ENCODE results near the gene SPTLC3. TPM values are rescaled to one million over a fixed set of nuclear protein-coding genes. Genes with fewer than 3 reads are reported as not detected.

Gene SPTLC3
- total and polyA plus RNA-seq, 9 donors = 1.4 to 6.2 (median 3.1) TPM

DNA sequence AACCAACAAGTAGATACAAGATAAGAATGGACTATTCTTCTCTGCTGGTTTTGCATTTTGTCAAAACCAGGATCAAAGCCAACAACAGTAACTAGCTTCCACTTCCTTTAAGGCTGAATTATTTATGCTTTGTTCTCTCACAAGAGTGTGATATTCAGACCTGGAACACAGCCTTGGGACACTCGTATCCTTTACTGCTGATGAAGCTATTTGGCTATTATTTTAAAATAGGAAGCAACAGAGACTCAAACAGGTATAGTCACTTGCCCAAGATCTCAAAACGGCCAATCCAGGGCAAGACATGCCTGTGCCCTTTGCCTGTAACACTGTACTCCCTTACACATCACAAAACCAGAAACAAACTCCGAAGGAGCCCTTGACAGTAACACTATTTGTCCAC is 19.9 kb downstream of the SPTLC3 start:
- no CpG with 5 or more reads among the region's 3 CpGs for WGBS (ENCODE audit: insufficient coverage)
- no peaks in the 10 kb centered on the region for H3K4me1 ChIP-seq (ENCODE audit: control insufficient read depth, insufficient read depth, low read length)
- no peak overlapping the region for H3K27ac ChIP-seq (ENCODE audit: low read length)
- no peak overlapping the region for H3K4me3 ChIP-seq (ENCODE audit: low read length)
- no peaks in the 10 kb centered on the region for H3K9me3 ChIP-seq (replicated peaks; ENCODE audit: control insufficient read depth, low read depth, low read length)
- no peaks in the 10 kb centered on the region for H3K36me3 ChIP-seq (ENCODE audit: control insufficient read depth, insufficient read depth, low read length)
- no peak for DNase-seq
- no peaks in the 10 kb centered on the region for H3K27me3 ChIP-seq (ENCODE audit: control insufficient read depth, insufficient read depth, low read length)

DNA sequence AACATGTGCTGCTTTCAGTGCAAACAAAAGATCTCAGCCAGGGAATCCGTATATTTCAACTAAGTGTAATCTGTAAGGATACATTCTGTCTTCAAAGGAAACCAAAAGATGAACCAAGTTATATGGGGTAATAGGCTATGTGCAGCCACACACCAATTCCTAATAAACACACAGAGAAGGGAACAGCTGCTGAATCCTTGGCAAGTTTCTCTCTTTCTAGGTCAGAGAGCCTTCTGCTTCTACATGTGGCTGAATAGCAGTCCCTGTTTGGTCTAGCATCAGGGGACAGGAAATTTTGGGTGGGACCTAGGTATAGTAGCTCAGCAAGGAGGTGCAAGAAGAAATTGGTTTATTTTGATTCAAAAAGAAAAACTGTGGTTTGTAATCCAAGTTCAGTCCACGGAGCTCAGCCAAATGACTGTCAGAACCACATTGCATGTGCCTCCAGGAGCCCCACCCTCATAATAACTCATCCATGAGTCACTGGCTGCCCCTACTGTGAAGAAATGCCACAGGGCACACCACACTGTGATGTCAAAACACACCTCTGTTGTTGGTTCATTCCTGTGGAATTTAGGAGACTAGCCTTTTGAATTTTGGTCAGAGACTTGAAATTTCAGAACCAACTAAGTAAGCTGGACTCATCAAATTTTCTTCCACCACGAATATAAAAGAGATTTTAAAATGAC is 21.1 kb downstream of the SPTLC3 start:
- no peaks in the 10 kb centered on the region for H3K27me3 ChIP-seq (ENCODE audit: control insufficient read depth, insufficient read depth, low read length)
- H3K9me3 ChIP-seq (replicated peaks; ENCODE audit: control insufficient read depth, low read depth, low read length) = no peaks in the 10 kb centered on the region
- no CpG with 5 or more reads among the region's 3 CpGs for WGBS (ENCODE audit: insufficient coverage)
- H3K36me3 ChIP-seq (ENCODE audit: control insufficient read depth, insufficient read depth, low read length) = no peaks in the 10 kb centered on the region
- no peak overlapping the region for H3K27ac ChIP-seq (ENCODE audit: low read length)
- H3K4me3 ChIP-seq (ENCODE audit: low read length) = no peak overlapping the region
- DNase-seq = peak; percentile 27
- H3K4me1 ChIP-seq (ENCODE audit: control insufficient read depth, insufficient read depth, low read length) = no peaks in the 10 kb centered on the region

DNA sequence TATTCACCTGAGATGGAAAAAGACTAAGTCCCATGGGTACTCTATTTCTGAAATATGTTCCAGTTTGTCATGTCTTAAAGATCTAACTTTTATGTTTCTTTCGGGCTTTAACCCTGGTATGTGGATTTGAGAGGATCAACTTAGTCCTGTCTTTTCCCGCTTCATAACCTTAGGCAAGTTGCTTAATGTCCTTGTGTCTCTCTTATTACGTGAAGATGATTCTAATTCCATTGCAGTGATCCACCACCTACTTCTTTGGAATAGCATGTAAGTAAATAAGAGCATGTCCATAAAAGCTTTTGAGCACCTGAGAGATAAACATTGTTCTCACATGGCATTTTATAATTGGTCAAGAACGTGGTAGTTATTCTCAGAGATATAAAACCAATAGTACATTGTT is 23.0 kb downstream of the SPTLC3 start:
- no peak overlapping the region for H3K27ac ChIP-seq (ENCODE audit: low read length)
- no peak for DNase-seq
- WGBS (ENCODE audit: insufficient coverage) = no CpG with 5 or more reads among the region's 4 CpGs

DNA sequence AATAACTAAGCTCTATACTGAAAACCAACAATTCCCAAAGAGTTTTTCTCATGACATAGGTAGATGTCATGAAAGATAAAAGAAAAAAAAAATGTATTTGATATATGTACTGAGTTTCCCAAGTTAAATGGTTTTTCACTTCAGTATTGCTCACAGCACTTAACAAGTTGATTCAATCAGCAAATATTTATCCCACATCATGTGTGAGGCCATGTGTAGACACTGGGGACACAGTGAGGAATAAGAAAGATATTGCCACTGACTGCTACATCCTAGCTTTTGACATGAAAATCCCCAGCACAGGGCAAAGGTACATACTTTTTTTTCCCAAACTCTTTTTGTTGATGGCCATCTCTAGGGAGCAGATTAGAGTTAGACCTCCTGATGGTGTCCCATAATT is 25.3 kb downstream of the SPTLC3 start:
- no peaks in the 10 kb centered on the region for H3K36me3 ChIP-seq (ENCODE audit: control insufficient read depth, insufficient read depth, low read length)
- no peak overlapping the region for H3K4me3 ChIP-seq (ENCODE audit: low read length)
- no peaks in the 10 kb centered on the region for H3K9me3 ChIP-seq (replicated peaks; ENCODE audit: control insufficient read depth, low read depth, low read length)
- no peaks in the 10 kb centered on the region for H3K4me1 ChIP-seq (ENCODE audit: control insufficient read depth, insufficient read depth, low read length)
- no peak for DNase-seq
- H3K27me3 ChIP-seq (ENCODE audit: control insufficient read depth, insufficient read depth, low read length) = no peaks in the 10 kb centered on the region
- H3K27ac ChIP-seq (ENCODE audit: low read length) = no peak overlapping the region

More for the DNA sequence above, 23.0 kb downstream of the SPTLC3 start:
- H3K9me3 ChIP-seq (replicated peaks; ENCODE audit: control insufficient read depth, low read depth, low read length) = no peaks in the 10 kb centered on the region
- no peaks in the 10 kb centered on the region for H3K27me3 ChIP-seq (ENCODE audit: control insufficient read depth, insufficient read depth, low read length)
- no peak overlapping the region for H3K4me3 ChIP-seq (ENCODE audit: low read length)
- H3K4me1 ChIP-seq (ENCODE audit: control insufficient read depth, insufficient read depth, low read length) = no peaks in the 10 kb centered on the region
- no peaks in the 10 kb centered on the region for H3K36me3 ChIP-seq (ENCODE audit: control insufficient read depth, insufficient read depth, low read length)

DNA sequence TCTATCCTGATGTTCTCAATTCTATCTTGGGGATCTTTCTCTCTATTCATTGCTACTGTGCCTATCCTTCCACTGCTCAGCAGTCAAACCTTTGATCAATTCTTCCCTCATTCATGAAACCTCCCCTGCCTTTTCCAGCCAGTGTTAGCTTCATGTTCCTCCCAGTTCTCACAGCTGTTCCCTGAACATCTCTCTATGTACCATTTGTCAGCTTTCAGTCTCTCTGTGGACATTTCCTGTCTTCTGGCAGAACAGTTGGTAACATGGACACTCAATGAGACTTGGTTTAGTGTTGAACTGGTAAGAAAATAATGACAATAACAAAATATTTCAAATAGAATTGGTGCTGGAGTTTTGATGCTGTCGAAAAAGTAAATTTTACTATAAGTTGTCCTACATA is 26.2 kb downstream of the SPTLC3 start:
- H3K27me3 ChIP-seq (ENCODE audit: control insufficient read depth, insufficient read depth, low read length) = no peaks in the 10 kb centered on the region
- H3K36me3 ChIP-seq (ENCODE audit: control insufficient read depth, insufficient read depth, low read length) = no peaks in the 10 kb centered on the region
- no peaks in the 10 kb centered on the region for H3K4me1 ChIP-seq (ENCODE audit: control insufficient read depth, insufficient read depth, low read length)
- no peak overlapping the region for H3K27ac ChIP-seq (ENCODE audit: low read length)
- WGBS (ENCODE audit: insufficient coverage) = no CpG with 5 or more reads among the region's 1 CpG
- H3K4me3 ChIP-seq (ENCODE audit: low read length) = no peak overlapping the region
- no peak for DNase-seq
- no peaks in the 10 kb centered on the region for H3K9me3 ChIP-seq (replicated peaks; ENCODE audit: control insufficient read depth, low read depth, low read length)

- no peak for DNase-seq
- H3K4me3 ChIP-seq (ENCODE audit: low read length) = no peak overlapping the region
- no peak overlapping the region for H3K27ac ChIP-seq (ENCODE audit: low read length)
- no peaks in the 10 kb centered on the region for H3K9me3 ChIP-seq (replicated peaks; ENCODE audit: control insufficient read depth, low read depth, low read length)
- H3K4me1 ChIP-seq (ENCODE audit: control insufficient read depth, insufficient read depth, low read length) = no peaks in the 10 kb centered on the region
- no peaks in the 10 kb centered on the region for H3K36me3 ChIP-seq (ENCODE audit: control insufficient read depth, insufficient read depth, low read length)
- no peaks in the 10 kb centered on the region for H3K27me3 ChIP-seq (ENCODE audit: control insufficient read depth, insufficient read depth, low read length)
- WGBS (ENCODE audit: insufficient coverage) = no CpG with 5 or more reads among the region's 2 CpGs
Measured at GRCh38 chr20:13035399-13036152, 26.8 kb downstream of the SPTLC3 start.

DNA sequence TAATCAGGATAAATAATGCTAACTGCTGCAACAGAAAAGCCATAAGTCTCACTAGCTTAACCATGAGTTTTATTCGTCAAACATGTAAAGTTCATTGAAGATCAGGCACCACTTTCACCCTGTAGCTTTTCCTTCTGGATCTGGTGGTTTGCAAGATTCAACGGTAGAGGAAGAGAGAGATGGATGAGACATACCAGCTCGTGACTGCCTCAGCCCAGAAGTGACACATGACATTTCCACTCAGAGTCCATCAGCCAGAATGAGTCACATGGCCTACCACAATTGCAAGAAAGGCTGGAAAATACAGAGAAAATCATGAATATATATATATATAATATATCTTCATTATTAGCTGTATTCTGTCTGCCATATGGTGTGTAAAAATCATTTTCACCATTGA is 29.0 kb downstream of the SPTLC3 start:
- no peaks in the 10 kb centered on the region for H3K4me1 ChIP-seq (ENCODE audit: control insufficient read depth, insufficient read depth, low read length)
- H3K27me3 ChIP-seq (ENCODE audit: control insufficient read depth, insufficient read depth, low read length) = no peaks in the 10 kb centered on the region
- H3K9me3 ChIP-seq (replicated peaks; ENCODE audit: control insufficient read depth, low read depth, low read length) = no peaks in the 10 kb centered on the region
- no CpG with 5 or more reads among the region's 3 CpGs for WGBS (ENCODE audit: insufficient coverage)
- H3K36me3 ChIP-seq (ENCODE audit: control insufficient read depth, insufficient read depth, low read length) = no peaks in the 10 kb centered on the region
- no peak for DNase-seq
- no peak overlapping the region for H3K27ac ChIP-seq (ENCODE audit: low read length)
- H3K4me3 ChIP-seq (ENCODE audit: low read length) = no peak overlapping the region

DNA sequence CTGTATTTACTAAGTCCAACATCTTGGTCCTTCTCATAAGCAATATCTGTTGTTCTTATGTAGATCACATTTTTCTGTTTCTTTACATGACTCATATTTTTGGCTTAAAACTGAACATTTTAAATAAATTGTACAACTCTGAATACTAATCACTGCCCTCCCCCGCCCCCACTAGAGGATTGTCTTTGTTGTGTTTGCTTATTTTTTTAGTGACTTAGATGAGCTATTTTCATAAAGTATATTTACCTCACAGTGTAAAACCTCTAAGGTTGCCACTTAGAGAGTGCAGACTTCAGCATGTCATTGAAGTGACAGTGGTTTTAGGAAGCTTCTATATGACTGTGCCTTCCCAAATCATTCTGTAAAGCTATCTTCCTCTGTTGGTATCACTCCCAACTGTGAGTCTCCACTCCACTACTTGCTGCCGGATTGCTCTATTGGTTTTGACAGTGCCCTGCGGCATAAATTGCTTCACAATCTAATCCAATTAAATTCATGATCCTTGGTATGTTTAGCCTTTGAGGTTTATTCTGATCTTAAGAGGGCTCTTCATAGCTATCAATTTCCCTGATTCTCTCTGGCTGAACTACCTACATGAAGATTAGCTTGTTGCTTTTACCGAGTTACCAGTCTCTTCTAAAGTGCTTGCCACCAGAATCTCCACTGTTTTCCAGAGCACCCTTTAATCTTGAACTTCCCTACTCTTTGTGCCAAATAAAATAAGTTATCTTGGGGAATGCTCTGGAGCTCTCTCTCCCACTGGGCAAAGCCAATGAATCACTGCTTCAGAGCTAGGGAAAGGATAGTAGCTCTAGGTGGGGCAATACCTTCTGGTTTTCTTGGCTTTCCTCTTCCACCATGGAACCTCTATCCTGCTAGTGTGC is 33.0 kb downstream of the SPTLC3 start:
- H3K36me3 ChIP-seq (ENCODE audit: control insufficient read depth, insufficient read depth, low read length) = no peaks in the 10 kb centered on the region
- WGBS (ENCODE audit: insufficient coverage) = no CpG with 5 or more reads among the region's 4 CpGs
- no peak overlapping the region for H3K4me3 ChIP-seq (ENCODE audit: low read length)
- H3K9me3 ChIP-seq (replicated peaks; ENCODE audit: control insufficient read depth, low read depth, low read length) = no peaks in the 10 kb centered on the region
- DNase-seq = no peak
- H3K27me3 ChIP-seq (ENCODE audit: control insufficient read depth, insufficient read depth, low read length) = no peaks in the 10 kb centered on the region
- H3K4me1 ChIP-seq (ENCODE audit: control insufficient read depth, insufficient read depth, low read length) = no peaks in the 10 kb centered on the region
- no peak overlapping the region for H3K27ac ChIP-seq (ENCODE audit: low read length)

DNA sequence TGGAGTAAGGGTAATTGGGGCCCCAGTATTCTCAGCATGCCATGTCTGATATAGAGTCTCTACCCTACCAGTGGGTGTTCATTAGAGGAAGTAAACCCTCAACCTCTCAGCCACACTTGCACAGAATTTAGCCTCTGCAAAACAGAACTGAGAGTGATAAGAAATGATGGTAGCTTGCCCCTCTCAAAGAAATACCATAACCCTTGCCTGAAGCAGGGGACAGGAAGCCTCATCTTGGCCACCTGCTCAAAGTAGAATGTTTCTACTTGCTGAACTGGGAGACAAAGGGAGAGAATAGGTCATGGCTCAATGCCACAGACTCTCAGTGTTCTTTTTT is 33.7 kb downstream of the SPTLC3 start:
- Histone ChIP-seq H3K9me3 (replicated peaks; ENCODE audit: control insufficient read depth, low read depth, low read length) (no peaks in the 10 kb centered on the region), H3K4me3 (ENCODE audit: low read length) (no peak overlapping the region)
- no peak for DNase-seq

DNA sequence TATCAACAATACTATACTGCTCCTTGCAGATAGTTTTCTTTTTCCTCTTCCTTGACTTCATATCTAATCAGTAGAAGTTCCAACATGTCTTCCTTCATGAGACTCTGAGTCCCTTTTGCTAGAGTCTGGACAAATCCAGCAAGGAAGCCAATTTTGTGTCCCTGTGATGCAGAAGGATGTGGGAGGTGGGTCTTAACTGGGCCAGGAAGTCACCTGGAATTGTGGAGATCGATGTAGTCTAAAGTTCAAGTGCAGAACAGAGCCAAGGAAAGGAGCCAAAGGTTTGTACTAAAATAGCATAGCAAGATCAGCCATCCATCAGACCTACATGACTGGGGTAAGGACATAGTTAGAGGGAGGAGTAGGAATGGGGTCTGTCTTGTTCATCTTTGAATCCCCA is 37.6 kb downstream of the SPTLC3 start:
- DNase-seq = no peak
- Histone ChIP-seq H3K27me3 (ENCODE audit: control insufficient read depth, insufficient read depth, low read length) (no peaks in the 10 kb centered on the region), H3K4me3 (ENCODE audit: low read length) (no peak overlapping the region), H3K36me3 (ENCODE audit: control insufficient read depth, insufficient read depth, low read length) (no peaks in the 10 kb centered on the region), H3K27ac (ENCODE audit: low read length) (no peak overlapping the region), H3K4me1 (ENCODE audit: control insufficient read depth, insufficient read depth, low read length) (no peaks in the 10 kb centered on the region), H3K9me3 (replicated peaks; ENCODE audit: control insufficient read depth, low read depth, low read length) (no peaks in the 10 kb centered on the region)
- WGBS (ENCODE audit: insufficient coverage) = no CpG with 5 or more reads among the region's 1 CpG

More for the DNA sequence above, 33.7 kb downstream of the SPTLC3 start:
- Histone ChIP-seq H3K36me3 (ENCODE audit: control insufficient read depth, insufficient read depth, low read length) (no peaks in the 10 kb centered on the region), H3K4me1 (ENCODE audit: control insufficient read depth, insufficient read depth, low read length) (no peaks in the 10 kb centered on the region), H3K27ac (ENCODE audit: low read length) (no peak overlapping the region), H3K27me3 (ENCODE audit: control insufficient read depth, insufficient read depth, low read length) (no peaks in the 10 kb centered on the region)
